GM18873 (cell line): ENCODE measurements around the gene RNF148.
"Not testable (repeated sequence)": the region's sequence is repeated elsewhere in the genome, so short reads cannot be mapped to it uniquely, and the experiment has no call there.

Source experiments
- ATAC-seq: cut with Tn5 transposase; IDR thresholded peaks from one replicate; pipeline ENCODE4 v1.9.1; 2021; ENCODE audit warnings: mild to moderate bottlenecking, moderate library complexity, moderate number of reproducible peaks; ENCODE audit not compliant: unreplicated experiment, low FRiP score

RNF148 gene

DNA sequence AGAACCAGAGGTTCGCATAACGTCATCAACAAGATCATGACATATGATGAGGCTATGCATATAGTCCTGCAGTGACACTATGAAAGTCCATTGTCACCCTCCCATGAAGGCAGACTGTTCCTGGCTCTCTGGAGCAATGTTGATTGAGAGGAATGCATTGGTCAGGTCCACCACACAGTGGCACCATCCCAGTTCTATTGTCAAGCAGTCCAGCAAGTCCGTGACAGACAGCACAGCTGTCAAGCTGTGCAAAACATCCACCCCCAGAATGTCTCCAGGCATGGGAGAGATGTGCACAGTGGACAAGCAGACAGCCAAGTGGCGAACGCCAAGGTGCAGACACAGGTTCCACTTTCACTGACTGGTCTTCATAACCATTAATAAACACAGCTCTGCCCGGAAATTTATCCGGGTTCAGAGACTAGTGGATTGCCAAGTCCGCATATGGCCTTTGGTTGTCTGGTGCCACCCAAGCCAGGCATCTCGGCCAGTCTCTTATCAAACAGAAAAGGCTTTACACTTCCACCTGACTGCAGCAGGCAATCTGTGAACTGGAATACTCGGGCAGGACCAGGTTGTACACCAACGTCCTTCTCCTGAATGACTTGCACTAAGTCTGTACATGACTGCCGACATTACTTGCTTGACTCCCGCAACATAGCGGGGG lies 11.0 kb downstream of the RNF148 start:
- ATAC-seq, result no peak

- no peak for ATAC-seq
Measured at GRCh38 chr7:122689346-122690109, 13.2 kb downstream of the RNF148 start.

GRCh38 chr7:122688400-122688998 lies 14.2 kb downstream of the RNF148 start:
- no peak for ATAC-seq

DNA sequence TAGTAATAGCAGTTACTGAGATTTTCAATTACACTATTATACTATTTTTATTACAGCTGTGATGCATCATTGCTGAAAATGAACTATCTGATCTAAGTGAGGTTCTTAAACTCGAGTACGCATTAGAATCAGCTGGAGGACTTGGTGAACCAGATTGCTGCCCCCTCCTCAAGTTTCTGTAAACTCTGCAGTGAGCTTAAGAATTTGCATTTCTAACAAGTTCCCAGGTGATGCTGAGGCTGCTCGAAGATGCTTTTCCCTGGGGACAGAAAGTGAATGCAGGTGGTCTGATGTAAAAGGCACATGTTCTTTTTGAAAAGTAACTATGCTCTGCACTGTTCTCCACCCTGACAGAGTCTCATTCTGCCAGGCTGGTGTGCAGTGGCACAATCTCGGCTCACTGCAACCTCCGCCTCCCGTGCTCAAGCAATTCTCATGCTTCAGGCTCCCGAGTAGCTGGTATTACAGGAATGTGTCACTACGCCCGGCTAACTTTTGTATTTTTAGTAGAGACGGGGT lies 16.3 kb downstream of the RNF148 start:
- no peak for ATAC-seq

DNA sequence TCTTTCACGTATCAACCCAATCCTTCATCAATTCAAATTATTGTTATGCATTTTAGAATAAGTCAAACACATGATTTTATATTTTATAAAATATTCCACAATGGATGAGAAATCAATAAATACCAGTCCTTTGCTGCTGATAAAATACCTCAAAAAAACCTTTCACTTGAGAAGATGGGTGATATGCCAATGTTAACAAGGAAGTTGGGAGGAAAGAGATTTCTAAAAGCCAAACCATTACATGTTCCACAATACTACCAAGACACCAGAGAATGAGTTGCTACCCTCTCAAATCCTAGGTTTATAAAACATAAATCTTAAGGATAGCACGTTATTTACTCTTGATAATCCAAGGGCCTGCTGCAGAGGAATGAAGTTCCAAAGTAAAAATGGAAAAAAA lies 18.2 kb downstream of the RNF148 start:
- ATAC-seq, result no peak

DNA sequence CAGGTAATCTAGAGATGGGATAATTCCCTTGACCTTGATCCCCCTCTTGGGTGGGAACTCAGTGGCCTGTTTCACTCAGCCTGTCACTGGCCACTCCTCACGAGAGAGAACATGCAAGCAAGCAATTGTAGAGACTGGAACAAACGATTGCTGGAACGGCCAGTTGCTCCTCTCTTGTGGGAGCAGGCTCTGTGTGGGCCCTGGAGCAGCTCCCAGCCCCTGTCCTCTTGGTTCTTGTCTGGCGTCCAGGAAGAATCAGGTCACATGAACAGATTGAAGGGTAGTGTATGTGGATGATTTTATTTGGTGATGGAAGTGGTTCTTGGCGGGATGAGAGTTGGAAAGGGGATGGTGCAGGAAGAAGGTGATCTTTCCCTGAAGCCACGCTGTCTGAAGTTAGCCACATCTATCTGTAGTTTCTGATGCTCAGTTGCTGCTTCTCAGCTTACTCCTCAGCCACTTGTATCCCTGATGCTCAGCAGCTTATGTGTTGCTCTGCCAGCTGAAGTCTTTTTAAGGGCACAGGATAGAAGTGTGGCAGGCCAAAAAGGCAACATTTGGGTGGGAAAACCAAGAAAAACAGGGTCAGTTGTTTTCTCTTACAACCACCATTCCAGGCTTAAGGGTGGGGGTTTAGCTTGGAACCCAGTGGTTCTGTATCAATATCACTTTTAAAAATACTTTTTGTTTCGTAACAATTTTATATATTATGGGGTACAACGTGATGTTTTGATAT lies 19.7 kb downstream of the RNF148 start:
- no peak for ATAC-seq

GRCh38 chr7:122681186-122681585 lies 21.5 kb downstream of the RNF148 start:
- not testable (repeated sequence) for ATAC-seq

DNA sequence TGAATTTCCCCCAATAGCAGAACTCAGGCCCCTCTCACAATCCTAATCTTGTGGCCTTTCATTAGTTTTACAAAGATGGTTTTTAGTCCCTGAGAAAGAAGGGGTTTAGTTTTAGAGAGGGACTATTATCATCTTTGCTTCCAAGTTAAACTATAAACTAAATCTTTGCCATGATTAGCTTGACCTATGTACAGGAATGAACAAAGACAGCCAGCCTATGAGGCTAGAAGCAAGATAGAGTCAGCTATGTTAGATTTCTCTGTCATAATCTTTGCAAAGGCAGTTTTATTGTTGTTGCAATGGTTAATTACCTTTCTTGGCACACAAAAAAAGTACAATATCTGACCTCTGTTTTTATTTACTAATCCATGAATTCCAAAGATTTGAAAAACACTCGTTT lies 22.9 kb downstream of the RNF148 start:
- no peak for ATAC-seq

GRCh38 chr7:122679269-122679709 lies 23.4 kb downstream of the RNF148 start:
- ATAC-seq, result not testable (repeated sequence)

DNA sequence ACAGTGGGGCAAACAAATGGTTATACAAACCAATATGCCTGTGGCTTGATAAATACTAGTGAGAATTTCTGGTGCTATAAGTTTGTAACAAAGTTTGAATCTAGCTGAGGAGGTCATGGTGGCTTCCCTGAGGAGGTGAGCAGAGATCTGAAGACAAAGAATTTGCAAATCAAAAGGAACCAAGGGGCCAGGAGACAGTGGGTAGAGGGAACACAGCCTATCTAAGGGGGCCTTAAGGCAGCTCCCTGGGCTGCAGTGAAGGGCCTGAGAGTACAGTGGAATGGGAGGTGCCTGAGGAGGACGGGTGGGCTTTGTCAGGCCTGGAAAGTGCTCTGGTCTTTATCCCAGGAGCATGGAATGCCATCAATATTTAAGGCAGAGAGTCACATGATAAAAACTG lies 25.6 kb downstream of the RNF148 start:
- no peak for ATAC-seq

DNA sequence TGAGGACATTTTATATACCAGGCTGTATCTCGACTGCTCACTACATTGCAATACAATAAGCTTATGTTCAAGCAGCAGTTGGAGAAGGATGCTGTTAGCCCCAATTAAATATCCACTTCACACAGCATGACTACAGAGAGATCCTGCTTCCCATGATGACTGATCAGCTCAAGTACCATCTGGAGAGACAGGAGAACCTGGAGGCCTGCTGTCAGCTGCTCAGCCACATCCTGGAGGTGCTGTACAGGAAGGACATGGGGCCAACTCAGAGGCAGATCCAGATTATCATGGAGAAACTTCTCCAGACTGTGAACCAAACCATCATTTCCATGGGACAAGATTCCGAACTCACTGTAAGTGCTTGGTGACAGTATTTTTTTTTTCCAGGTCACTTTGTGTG lies 26.3 kb downstream of the RNF148 start:
- no peak for ATAC-seq

GRCh38 chr7:122675621-122676020 lies 27.1 kb downstream of the RNF148 start:
- no peak for ATAC-seq

GRCh38 chr7:122675011-122675410 lies 27.7 kb downstream of the RNF148 start:
- ATAC-seq, result no peak

GRCh38 chr7:122674502-122674901 lies 28.2 kb downstream of the RNF148 start:
- no peak for ATAC-seq

- ATAC-seq, result no peak
Measured at GRCh38 chr7:122673951-122674350, 28.8 kb downstream of the RNF148 start.

GRCh38 chr7:122672536-122672935 lies 30.2 kb downstream of the RNF148 start:
- ATAC-seq, result no peak

GRCh38 chr7:122663733-122664132 lies 39.0 kb downstream of the RNF148 start:
- ATAC-seq, result no peak

- ATAC-seq, result no peak
Measured at GRCh38 chr7:122658856-122659255, 43.9 kb downstream of the RNF148 start.

GRCh38 chr7:122653685-122654084 lies 49.0 kb downstream of the RNF148 start:
- ATAC-seq, result no peak

- ATAC-seq, result no peak
Measured at GRCh38 chr7:122652876-122653275, 49.8 kb downstream of the RNF148 start.
